Measurements from ENCODE around the gene SCARF1. TPM values are rescaled to one million over a fixed set of nuclear protein-coding genes. Genes with fewer than 3 reads are reported as not detected.
"Not testable (repeated sequence)": the region's sequence is repeated elsewhere in the genome, so short reads cannot be mapped to it uniquely, and the experiment has no call there.

The SCARF1 gene
- polyA plus RNA-seq, 1 donor from 2014 or later = 3.0 TPM

DNA sequence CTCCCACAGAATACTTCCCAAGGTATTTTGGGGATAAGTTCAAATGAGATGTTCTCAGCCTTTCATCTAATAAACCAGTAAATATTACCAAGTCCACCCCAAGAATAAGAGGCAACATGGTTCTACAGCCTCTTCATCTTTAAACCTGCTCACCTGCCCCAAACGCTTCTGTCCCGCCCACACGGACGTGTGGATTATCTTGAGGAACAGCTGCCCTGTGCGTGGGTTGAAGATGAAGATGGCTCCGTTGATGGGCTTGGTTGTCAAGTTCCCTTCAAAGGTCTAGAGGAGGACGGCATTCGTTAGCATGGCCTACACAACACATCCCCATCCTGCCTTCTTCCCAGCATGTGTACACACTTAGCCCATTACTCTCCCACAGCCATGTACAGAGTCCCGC is 12.6 kb upstream of the SCARF1 start:
- peaks cover 29% of the 10 kb centered on the region for H3K36me3 ChIP-seq (ENCODE audit: insufficient read depth, low read length)
- no peaks in the 10 kb centered on the region for H3K9me2 ChIP-seq (ENCODE audit: insufficient read depth, low read length)
- H3F3A ChIP-seq (ENCODE audit: insufficient read depth, low read length, poor library complexity, severe bottlenecking) = no peaks in the 10 kb centered on the region
- H3K9ac ChIP-seq (ENCODE audit: low read length) = no peak overlapping the region
- no peak overlapping the region for H2AFZ ChIP-seq (ENCODE audit: low read depth, low read length)
- H3K9me3 ChIP-seq (ENCODE audit: low read length) = no peaks in the 10 kb centered on the region
- H3K79me2 ChIP-seq (replicated peaks; ENCODE audit: insufficient read depth, low read length) = no peaks in the 10 kb centered on the region
- no peak overlapping the region for H3K4me3 ChIP-seq (ENCODE audit: low read length)
- no peaks in the 10 kb centered on the region for H4K20me1 ChIP-seq (ENCODE audit: insufficient read depth)
- H3K27ac ChIP-seq (ENCODE audit: low read length) = no peak overlapping the region
- TF ChIP-seq POLR2AphosphoS5 (IDR thresholded peaks at IDR 0.05) = no peak
- TF ChIP-seq TAF1 (IDR thresholded peaks at IDR 0.05; ENCODE audit: low read depth) = no peak
- TF ChIP-seq, protein P1, sequence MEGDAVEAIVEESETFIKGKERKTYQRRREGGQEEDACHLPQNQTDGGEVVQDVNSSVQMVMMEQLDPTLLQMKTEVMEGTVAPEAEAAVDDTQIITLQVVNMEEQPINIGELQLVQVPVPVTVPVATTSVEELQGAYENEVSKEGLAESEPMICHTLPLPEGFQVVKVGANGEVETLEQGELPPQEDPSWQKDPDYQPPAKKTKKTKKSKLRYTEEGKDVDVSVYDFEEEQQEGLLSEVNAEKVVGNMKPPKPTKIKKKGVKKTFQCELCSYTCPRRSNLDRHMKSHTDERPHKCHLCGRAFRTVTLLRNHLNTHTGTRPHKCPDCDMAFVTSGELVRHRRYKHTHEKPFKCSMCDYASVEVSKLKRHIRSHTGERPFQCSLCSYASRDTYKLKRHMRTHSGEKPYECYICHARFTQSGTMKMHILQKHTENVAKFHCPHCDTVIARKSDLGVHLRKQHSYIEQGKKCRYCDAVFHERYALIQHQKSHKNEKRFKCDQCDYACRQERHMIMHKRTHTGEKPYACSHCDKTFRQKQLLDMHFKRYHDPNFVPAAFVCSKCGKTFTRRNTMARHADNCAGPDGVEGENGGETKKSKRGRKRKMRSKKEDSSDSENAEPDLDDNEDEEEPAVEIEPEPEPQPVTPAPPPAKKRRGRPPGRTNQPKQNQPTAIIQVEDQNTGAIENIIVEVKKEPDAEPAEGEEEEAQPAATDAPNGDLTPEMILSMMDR (IDR thresholded peaks at IDR 0.05; ENCODE audit: poor library complexity, severe bottlenecking) = no peak
- no peak for TF ChIP-seq EZH2 (IDR thresholded peaks at IDR 0.05; ENCODE audit: borderline replicate concordance, insufficient read depth, low read length, poor library complexity, severe bottlenecking)
- TF ChIP-seq MXI1 (conservative IDR thresholded peaks at IDR 0.05; ENCODE audit: poor library complexity, severe bottlenecking) = no peak
- no peak for TF ChIP-seq RAD21 (conservative IDR thresholded peaks at IDR 0.05)
- no peak for TF ChIP-seq SMC3 (conservative IDR thresholded peaks at IDR 0.05; ENCODE audit: poor library complexity)
- no peak for TF ChIP-seq EP300 (conservative IDR thresholded peaks at IDR 0.05; ENCODE audit: poor library complexity, severe bottlenecking)
- TF ChIP-seq, protein P2, sequence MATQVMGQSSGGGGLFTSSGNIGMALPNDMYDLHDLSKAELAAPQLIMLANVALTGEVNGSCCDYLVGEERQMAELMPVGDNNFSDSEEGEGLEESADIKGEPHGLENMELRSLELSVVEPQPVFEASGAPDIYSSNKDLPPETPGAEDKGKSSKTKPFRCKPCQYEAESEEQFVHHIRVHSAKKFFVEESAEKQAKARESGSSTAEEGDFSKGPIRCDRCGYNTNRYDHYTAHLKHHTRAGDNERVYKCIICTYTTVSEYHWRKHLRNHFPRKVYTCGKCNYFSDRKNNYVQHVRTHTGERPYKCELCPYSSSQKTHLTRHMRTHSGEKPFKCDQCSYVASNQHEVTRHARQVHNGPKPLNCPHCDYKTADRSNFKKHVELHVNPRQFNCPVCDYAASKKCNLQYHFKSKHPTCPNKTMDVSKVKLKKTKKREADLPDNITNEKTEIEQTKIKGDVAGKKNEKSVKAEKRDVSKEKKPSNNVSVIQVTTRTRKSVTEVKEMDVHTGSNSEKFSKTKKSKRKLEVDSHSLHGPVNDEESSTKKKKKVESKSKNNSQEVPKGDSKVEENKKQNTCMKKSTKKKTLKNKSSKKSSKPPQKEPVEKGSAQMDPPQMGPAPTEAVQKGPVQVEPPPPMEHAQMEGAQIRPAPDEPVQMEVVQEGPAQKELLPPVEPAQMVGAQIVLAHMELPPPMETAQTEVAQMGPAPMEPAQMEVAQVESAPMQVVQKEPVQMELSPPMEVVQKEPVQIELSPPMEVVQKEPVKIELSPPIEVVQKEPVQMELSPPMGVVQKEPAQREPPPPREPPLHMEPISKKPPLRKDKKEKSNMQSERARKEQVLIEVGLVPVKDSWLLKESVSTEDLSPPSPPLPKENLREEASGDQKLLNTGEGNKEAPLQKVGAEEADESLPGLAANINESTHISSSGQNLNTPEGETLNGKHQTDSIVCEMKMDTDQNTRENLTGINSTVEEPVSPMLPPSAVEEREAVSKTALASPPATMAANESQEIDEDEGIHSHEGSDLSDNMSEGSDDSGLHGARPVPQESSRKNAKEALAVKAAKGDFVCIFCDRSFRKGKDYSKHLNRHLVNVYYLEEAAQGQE (IDR thresholded peaks at IDR 0.05; ENCODE audit: borderline replicate concordance) = no peak
- H3K4me2 ChIP-seq (ENCODE audit: low read length) = no peak overlapping the region
- no peaks in the 10 kb centered on the region for H3K27me3 ChIP-seq (ENCODE audit: insufficient read depth, low read depth, low read length)

DNA sequence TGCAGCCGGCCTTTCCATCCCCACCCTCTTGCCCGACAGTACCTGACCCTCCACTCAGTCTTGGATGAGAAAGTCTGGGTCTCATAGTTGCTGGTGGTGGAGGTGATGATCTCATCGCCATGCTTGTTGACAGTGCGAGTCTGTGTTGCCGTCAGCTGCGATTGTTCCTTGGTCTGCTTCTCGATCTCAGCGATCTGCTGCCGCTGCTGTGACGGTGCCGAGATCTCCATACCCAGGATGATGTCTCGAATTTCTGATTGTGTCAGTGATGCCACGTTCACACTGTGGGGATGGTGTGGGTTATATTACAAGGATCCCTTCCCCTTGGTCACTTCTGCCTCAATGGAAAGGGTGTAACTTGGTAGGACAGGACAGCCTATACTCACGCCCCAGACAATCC is 8.2 kb upstream of the SCARF1 start:
- Histone ChIP-seq H3K36me3 (ENCODE audit: insufficient read depth, low read length) (peaks cover 7% of the 10 kb centered on the region), H3K27me3 (ENCODE audit: insufficient read depth, low read depth, low read length) (no peaks in the 10 kb centered on the region), H3K9me2 (ENCODE audit: insufficient read depth, low read length) (no peaks in the 10 kb centered on the region), H3K9ac (ENCODE audit: low read length) (no peak overlapping the region), H4K20me1 (ENCODE audit: insufficient read depth) (no peaks in the 10 kb centered on the region), H3K4me2 (ENCODE audit: low read length) (no peak overlapping the region), H3K27ac (ENCODE audit: low read length) (no peak overlapping the region), H3K4me3 (ENCODE audit: low read length) (no peak overlapping the region), H3F3A (ENCODE audit: insufficient read depth, low read length, poor library complexity, severe bottlenecking) (no peaks in the 10 kb centered on the region), H3K9me3 (ENCODE audit: low read length) (no peaks in the 10 kb centered on the region), H3K79me2 (replicated peaks; ENCODE audit: insufficient read depth, low read length) (no peaks in the 10 kb centered on the region), H2AFZ (ENCODE audit: low read depth, low read length) (no peak overlapping the region)
- no peak for TF ChIP-seq SMC3 (conservative IDR thresholded peaks at IDR 0.05; ENCODE audit: poor library complexity)
- no peak for TF ChIP-seq EP300 (conservative IDR thresholded peaks at IDR 0.05; ENCODE audit: poor library complexity, severe bottlenecking)
- no peak for TF ChIP-seq RAD21 (conservative IDR thresholded peaks at IDR 0.05)
- TF ChIP-seq, protein P1 (IDR thresholded peaks at IDR 0.05; ENCODE audit: poor library complexity, severe bottlenecking) = no peak
- TF ChIP-seq, protein P2 (IDR thresholded peaks at IDR 0.05; ENCODE audit: borderline replicate concordance) = no peak
- no peak for TF ChIP-seq EZH2 (IDR thresholded peaks at IDR 0.05; ENCODE audit: borderline replicate concordance, insufficient read depth, low read length, poor library complexity, severe bottlenecking)
- TF ChIP-seq POLR2AphosphoS5 (IDR thresholded peaks at IDR 0.05) = no peak
- no peak for TF ChIP-seq TAF1 (IDR thresholded peaks at IDR 0.05; ENCODE audit: low read depth)
- TF ChIP-seq MXI1 (conservative IDR thresholded peaks at IDR 0.05; ENCODE audit: poor library complexity, severe bottlenecking) = no peak

DNA sequence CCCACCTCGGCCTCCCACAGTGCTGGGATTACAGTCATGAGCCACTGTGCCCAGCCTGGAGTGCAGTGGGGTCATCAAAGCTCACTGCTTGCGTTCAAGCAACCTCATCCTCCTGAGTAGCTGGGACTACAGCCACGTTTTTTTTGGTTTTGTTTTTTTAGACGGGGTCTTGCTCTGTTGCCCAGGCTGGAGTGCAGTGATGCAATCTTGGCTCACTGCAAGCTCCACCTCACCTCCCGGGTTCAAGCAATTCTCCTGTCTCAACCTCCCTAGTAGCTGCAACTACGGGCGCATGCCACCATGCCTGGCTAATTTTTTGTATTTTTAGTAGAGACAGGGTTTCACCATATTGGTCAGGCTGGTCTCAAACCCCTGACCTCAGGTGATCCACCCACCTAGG is 7.3 kb upstream of the SCARF1 start:
- H3K9ac ChIP-seq (ENCODE audit: low read length); H3K4me3 ChIP-seq (ENCODE audit: low read length); H3K4me2 ChIP-seq (ENCODE audit: low read length); H2AFZ ChIP-seq (ENCODE audit: low read depth, low read length); H3K27ac ChIP-seq (ENCODE audit: low read length); H3F3A ChIP-seq (ENCODE audit: insufficient read depth, low read length, poor library complexity, severe bottlenecking); H3K36me3 ChIP-seq (ENCODE audit: insufficient read depth, low read length); H4K20me1 ChIP-seq (ENCODE audit: insufficient read depth); H3K9me2 ChIP-seq (ENCODE audit: insufficient read depth, low read length); H3K79me2 ChIP-seq (replicated peaks; ENCODE audit: insufficient read depth, low read length); H3K27me3 ChIP-seq (ENCODE audit: insufficient read depth, low read depth, low read length); H3K9me3 ChIP-seq (ENCODE audit: low read length): not testable (repeated sequence)

Measured in neural cell (in vitro differentiated cells).